ENCODE data around the gene AGTRAP. TPM values are rescaled to one million over a fixed set of nuclear protein-coding genes. Genes with fewer than 3 reads are reported as not detected.

Gene AGTRAP
- total and polyA plus RNA-seq, 9 donors: 5.9 to 53.2 (median 31.1) TPM

DNA sequence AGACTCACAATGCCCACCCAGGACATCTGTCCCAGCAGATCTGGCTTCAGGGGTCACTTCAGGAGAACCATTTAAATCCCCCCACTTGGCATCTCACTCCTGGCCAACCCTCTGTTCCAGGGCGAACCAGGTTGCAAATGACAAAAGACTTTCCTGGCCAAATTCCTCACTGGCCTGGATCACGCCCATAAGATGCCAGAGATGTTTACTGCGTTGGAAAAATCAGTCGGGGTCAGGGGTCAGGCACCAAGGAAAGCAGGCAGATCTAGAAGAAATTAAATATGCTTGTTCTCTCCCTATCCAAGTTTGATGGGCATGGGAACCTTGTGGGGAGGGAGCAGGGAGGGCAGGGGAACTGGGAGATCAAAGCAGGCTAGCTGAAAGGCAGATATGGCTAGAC lies 14.6 kb upstream of the AGTRAP start:
- WGBS, 3 donors: 71 to 79% (median 71%) methylated on average over 4 of the region's 4 CpGs
- no peak for TF ChIP-seq EP300 (IDR thresholded peaks at IDR 0.05)
- no peak for TF ChIP-seq POLR2A (IDR thresholded peaks at IDR 0.05)
- TF ChIP-seq, protein P1, sequence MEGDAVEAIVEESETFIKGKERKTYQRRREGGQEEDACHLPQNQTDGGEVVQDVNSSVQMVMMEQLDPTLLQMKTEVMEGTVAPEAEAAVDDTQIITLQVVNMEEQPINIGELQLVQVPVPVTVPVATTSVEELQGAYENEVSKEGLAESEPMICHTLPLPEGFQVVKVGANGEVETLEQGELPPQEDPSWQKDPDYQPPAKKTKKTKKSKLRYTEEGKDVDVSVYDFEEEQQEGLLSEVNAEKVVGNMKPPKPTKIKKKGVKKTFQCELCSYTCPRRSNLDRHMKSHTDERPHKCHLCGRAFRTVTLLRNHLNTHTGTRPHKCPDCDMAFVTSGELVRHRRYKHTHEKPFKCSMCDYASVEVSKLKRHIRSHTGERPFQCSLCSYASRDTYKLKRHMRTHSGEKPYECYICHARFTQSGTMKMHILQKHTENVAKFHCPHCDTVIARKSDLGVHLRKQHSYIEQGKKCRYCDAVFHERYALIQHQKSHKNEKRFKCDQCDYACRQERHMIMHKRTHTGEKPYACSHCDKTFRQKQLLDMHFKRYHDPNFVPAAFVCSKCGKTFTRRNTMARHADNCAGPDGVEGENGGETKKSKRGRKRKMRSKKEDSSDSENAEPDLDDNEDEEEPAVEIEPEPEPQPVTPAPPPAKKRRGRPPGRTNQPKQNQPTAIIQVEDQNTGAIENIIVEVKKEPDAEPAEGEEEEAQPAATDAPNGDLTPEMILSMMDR (IDR thresholded peaks at IDR 0.05): no peak

DNA sequence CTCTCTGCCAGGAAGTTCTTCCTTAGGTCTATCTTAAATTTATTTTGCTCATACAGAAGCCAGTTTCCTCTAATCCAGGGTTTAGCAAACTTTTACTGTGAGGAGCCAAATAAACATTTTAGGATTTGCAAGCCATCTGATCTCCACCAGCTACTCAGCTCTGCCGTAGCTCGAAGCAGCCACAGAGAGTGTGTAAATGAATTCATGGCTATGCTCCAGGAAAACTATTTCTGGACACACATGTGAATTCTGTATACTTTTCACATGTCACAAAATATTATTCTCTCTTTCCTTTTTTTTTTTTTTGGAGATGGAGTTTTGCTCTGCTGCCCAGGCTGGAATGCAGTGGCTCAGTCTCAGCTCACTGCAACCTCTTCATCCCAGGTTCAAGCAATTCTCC lies 13.4 kb upstream of the AGTRAP start:
- WGBS, 3 donors: 25 to 39% (median 25%) methylated on average over 2 of the region's 2 CpGs
- Histone ChIP-seq H3K4me1 (ENCODE audit: insufficient read depth) (no peaks in the 10 kb centered on the region), H3K4me3 (no peak overlapping the region), H3K36me3 (no peaks in the 10 kb centered on the region), H3K9me3 (no peaks in the 10 kb centered on the region), H3K27me3 (no peaks in the 10 kb centered on the region), H3K27ac (no peak overlapping the region)
- intact Hi-C loops (cut with DNase I): loop anchor here in 2 of 4 donors (5.0 kb wide), 1 partner anchor 60 kb away; the partner anchor contains the start of gene FBXO6 (in 2 of the 2)
- TF ChIP-seq, protein P1 (IDR thresholded peaks at IDR 0.05): no peak
- no peak for TF ChIP-seq EP300 (IDR thresholded peaks at IDR 0.05)
- no peak for TF ChIP-seq POLR2A (IDR thresholded peaks at IDR 0.05)
- DNase-seq: no peak

More for the DNA sequence above, 14.6 kb upstream of the AGTRAP start:
- Histone ChIP-seq H3K4me1 (ENCODE audit: insufficient read depth) (no peaks in the 10 kb centered on the region), H3K27ac (no peak overlapping the region), H3K27me3 (no peaks in the 10 kb centered on the region), H3K4me3 (no peak overlapping the region), H3K9me3 (no peaks in the 10 kb centered on the region), H3K36me3 (no peaks in the 10 kb centered on the region)
- no peak for DNase-seq
- intact Hi-C loops (cut with DNase I): loop anchor here in 2 of 4 donors (5.0 kb wide), 1 partner anchor 59 kb away; the partner anchor contains the start of gene FBXO6 (in 2 of the 2)

DNA sequence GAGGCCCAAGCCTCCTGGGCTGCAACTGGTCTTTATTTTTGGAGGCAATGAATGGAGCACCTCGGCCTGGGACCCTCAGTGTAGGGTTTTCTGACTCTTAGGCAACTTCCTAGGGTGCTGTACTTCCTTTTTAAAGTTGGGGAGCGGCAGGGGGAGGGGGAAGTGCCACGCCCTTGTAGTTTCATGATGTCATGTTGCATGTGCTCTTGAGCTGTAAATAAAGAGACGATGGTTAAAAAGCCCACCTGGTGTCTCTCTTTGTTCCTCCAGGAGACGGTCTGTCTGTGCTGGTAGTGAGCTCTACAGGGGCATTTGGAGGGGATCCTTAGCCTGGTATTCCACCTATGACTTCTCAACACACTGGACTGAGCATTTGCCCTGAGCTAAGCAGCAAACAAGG lies 10.3 kb upstream of the AGTRAP start:
- Histone ChIP-seq H3K27ac (no peak overlapping the region), H3K9me3 (no peaks in the 10 kb centered on the region), H3K27me3 (no peaks in the 10 kb centered on the region), H3K4me3 (no peak overlapping the region), H3K36me3 (no peaks in the 10 kb centered on the region), H3K4me1 (ENCODE audit: insufficient read depth) (peaks cover 3% of the 10 kb centered on the region)
- 82 to 90% (median 86%) methylated on average over 5 of the region's 5 CpGs for WGBS, 3 donors
- TF ChIP-seq EP300 (IDR thresholded peaks at IDR 0.05) (no peak), POLR2A (IDR thresholded peaks at IDR 0.05) (no peak)
- TF ChIP-seq, protein P1 (IDR thresholded peaks at IDR 0.05): no peak
- intact Hi-C loops (cut with DNase I): no loop called here
- no peak for DNase-seq

DNA sequence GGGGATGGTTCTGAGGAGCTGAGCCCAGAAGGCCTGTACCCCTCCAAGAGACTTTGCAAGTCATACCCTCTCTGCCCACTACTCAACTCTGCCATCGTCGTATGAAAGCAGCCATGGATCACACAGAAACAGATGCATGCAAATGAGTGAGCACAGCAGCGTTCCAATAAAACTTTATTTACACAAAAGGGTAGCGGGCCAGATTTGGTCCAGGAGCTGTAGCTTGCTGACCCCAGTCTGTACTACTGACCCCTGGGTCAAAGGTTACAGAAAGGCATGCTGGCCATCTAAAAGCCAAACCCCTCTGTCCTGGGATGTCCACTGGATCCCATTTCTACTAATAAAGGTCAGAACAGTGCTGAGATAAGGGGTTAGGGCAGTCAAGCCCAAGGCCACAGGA lies 8.8 kb upstream of the AGTRAP start:
- intact Hi-C loops (cut with DNase I): no loop called here
- DNase-seq: no peak
- 87 to 98% (median 92%) methylated on average over 4 of the region's 4 CpGs for WGBS, 3 donors

More for the DNA sequence above, 8.8 kb upstream of the AGTRAP start:
- no peak for TF ChIP-seq EP300 (IDR thresholded peaks at IDR 0.05)
- TF ChIP-seq POLR2A (IDR thresholded peaks at IDR 0.05): no peak
- TF ChIP-seq, protein P1 (IDR thresholded peaks at IDR 0.05): no peak
- Histone ChIP-seq H3K9me3 (no peaks in the 10 kb centered on the region), H3K36me3 (no peaks in the 10 kb centered on the region), H3K4me1 (ENCODE audit: insufficient read depth) (peaks cover 5% of the 10 kb centered on the region), H3K27me3 (no peaks in the 10 kb centered on the region), H3K27ac (no peak overlapping the region), H3K4me3 (no peak overlapping the region)

Measured in ovary (tissue), 9 donors.